Lung (tissue), 12 donors: ENCODE results near the gene CLN6. TPM values are rescaled to one million over a fixed set of nuclear protein-coding genes. Genes with fewer than 3 reads are reported as not detected.
"Not testable (repeated sequence)": the region's sequence is repeated elsewhere in the genome, so short reads cannot be mapped to it uniquely, and the experiment has no call there.

ENCODE experiments used
- ATAC-seq: fragments of 200-7000 bp; cut with Tn5 transposase; one replicate; pipeline ENCODE4 v1.9.1; 2020; ENCODE audit warnings: moderate number of reproducible peaks; ENCODE audit not compliant: insufficient read depth, low FRiP score
- DNase-seq, 3 donors: peaks; one replicate each; pipeline ENCODE4 v3.0.0-alpha.2; 2013 to 2017
- H3K27ac ChIP-seq, 2 donors: one replicate each; pipeline ENCODE4 v1.5.1; 2013; ENCODE audit warnings: mild to moderate bottlenecking in 2 of 2, moderate library complexity in 2 of 2, control low read depth in 1 of 2, inconsistent platforms in 1 of 2, low read depth in 1 of 2, low read length in 1 of 2
- H3K27me3 ChIP-seq, 3 donors: one replicate each; pipeline ENCODE4 v1.5.1; 2013; ENCODE audit warnings: low read length in 2 of 3; ENCODE audit not compliant: control insufficient read depth in 3 of 3, insufficient read depth in 3 of 3
- H3K36me3 ChIP-seq, 4 donors: one replicate each; pipeline ENCODE4 v1.5.1; 2013; ENCODE audit warnings: low read length in 4 of 4, mild to moderate bottlenecking in 1 of 4, moderate library complexity in 1 of 4; ENCODE audit not compliant: control insufficient read depth in 4 of 4, insufficient read depth in 4 of 4
- H3K4me1 ChIP-seq, 5 donors: one replicate each; pipeline ENCODE4 v1.5.1; 2013; ENCODE audit warnings: low read length in 5 of 5, mild to moderate bottlenecking in 2 of 5, moderate library complexity in 1 of 5; ENCODE audit not compliant: control insufficient read depth in 5 of 5, insufficient read depth in 5 of 5
- H3K4me3 ChIP-seq: one replicate; pipeline ENCODE4 v1.5.1; 2013; ENCODE audit warnings: mild to moderate bottlenecking, control low read depth, moderate library complexity
- H3K9ac ChIP-seq, 2 donors: one replicate each; pipeline ENCODE4 v1.5.1; 2013; ENCODE audit warnings: low read length in 2 of 2, control low read depth in 1 of 2; ENCODE audit not compliant: insufficient read depth in 1 of 2
- H3K9me3 ChIP-seq, 4 donors: one replicate each; pipeline ENCODE4 v1.5.1; 2013; ENCODE audit warnings: low read length in 3 of 4, mild to moderate bottlenecking in 1 of 4, moderate library complexity in 1 of 4; ENCODE audit not compliant: control insufficient read depth in 4 of 4, insufficient read depth in 3 of 4
- WGBS, 2 donors: extraction: QIAGEN DNeasy Blood & Tissue Kit; methylation state at CpG; one replicate each; pipeline ENCODE4 v1.1.7; 2013; 5-methylcytosine and 5-hydroxymethylcytosine counted together
- polyA plus RNA-seq, 2 donors: library from polyadenylated mRNA; stranded (reverse); fragments of 200-250 nt; gene quantifications; one replicate each; pipeline ENCODE4 v1.2.1, GENCODE V29; 2013
- total RNA-seq, 2 donors: library from RNA; depleted of rRNA in 1 of 2; stranded (reverse); fragments of >200 nt in 1 of 2; gene quantifications; one replicate each; pipeline ENCODE4 v1.2.1, GENCODE V29; 2014 to 2021
- TF ChIP-seq, protein P1 (sequence below): IDR thresholded peaks from 2 replicates; pipeline ENCODE4 v1.5.1; 2012; ENCODE audit warnings: mild to moderate bottlenecking; ENCODE audit errors: control extremely low read depth, extremely low read depth
- donor health status: control.
- donor health status: control.
- donor health status: Bipolar disorder and iron deficiency.
- donor health status: healthy.
- donor health status: DM: yes; HTN: yes; CAD: no.

CLN6 gene
- total and polyA plus RNA-seq, 4 donors = 13.9 to 48.9 (median 42.2) TPM

DNA sequence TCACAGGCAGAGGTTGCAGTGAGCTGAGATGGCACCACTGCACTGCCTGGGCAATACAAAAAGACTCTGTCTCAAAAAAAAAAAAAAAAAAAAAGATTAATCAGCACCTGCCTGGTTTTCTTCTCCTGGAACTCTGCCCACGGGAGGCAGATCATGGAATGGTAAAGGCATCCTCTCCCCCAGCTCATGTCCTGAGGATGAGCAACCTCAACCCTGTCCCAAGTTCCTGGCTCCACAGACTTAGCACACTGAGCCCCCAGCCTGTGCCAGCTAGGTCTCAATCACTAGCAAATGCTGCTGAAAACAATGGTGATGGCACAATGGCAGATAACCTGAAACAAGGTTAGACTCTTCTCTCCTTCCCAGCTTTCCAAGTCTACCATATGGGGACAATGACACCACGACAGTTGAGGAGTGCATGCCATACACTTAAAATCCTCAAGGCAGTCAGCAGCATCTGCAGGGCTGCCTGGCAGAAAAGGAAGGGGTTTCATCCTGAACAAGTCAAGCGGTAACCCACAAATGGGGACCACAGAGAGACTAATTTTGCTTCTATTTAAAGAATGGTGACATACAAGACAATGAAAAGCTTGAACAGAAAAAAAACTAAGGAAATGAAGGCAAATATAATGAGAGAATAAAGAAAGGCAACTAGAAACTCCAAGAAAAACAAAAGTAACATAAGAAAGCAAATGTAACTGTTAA, 4.8 kb downstream of the CLN6 start:
- peaks cover 3 to 13% (median 6%) of the 10 kb centered on the region in 5 donors for H3K4me1 ChIP-seq
- 39 to 72% methylated on average over 3 of the region's 3 CpGs for WGBS, 2 donors
- H3K9me3 ChIP-seq = no peaks in the 10 kb centered on the region
- TF ChIP-seq, protein P1, sequence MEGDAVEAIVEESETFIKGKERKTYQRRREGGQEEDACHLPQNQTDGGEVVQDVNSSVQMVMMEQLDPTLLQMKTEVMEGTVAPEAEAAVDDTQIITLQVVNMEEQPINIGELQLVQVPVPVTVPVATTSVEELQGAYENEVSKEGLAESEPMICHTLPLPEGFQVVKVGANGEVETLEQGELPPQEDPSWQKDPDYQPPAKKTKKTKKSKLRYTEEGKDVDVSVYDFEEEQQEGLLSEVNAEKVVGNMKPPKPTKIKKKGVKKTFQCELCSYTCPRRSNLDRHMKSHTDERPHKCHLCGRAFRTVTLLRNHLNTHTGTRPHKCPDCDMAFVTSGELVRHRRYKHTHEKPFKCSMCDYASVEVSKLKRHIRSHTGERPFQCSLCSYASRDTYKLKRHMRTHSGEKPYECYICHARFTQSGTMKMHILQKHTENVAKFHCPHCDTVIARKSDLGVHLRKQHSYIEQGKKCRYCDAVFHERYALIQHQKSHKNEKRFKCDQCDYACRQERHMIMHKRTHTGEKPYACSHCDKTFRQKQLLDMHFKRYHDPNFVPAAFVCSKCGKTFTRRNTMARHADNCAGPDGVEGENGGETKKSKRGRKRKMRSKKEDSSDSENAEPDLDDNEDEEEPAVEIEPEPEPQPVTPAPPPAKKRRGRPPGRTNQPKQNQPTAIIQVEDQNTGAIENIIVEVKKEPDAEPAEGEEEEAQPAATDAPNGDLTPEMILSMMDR = no peak
- H3K36me3 ChIP-seq = no peaks in the 10 kb centered on the region
- H3K9ac ChIP-seq = no peak overlapping the region
- DNase-seq (no peak), ATAC-seq (no peak)
- H3K4me3 ChIP-seq = no peak overlapping the region
- H3K27ac ChIP-seq = no peak overlapping the region
- H3K27me3 ChIP-seq = no peaks in the 10 kb centered on the region

- Histone ChIP-seq H3K27ac (no peak overlapping the region), H3K36me3 (no peaks in the 10 kb centered on the region), H3K4me3 (no peak overlapping the region), H3K9me3 (no peaks in the 10 kb centered on the region), H3K27me3 (no peaks in the 10 kb centered on the region), H3K9ac (no peak overlapping the region), H3K4me1 (peaks cover 3 to 13% (median 6%) of the 10 kb centered on the region in 5 donors)
- TF ChIP-seq, protein P1 = no peak
- ATAC-seq (no peak), DNase-seq (no peak)
- 72 to 83% methylated on average over 3 of the region's 3 CpGs for WGBS, 2 donors
Observed at GRCh38 chr15:68224108-68224507, 5.4 kb downstream of the CLN6 start.

- DNase-seq = no peak
- Histone ChIP-seq H3K27ac (no peak overlapping the region), H3K4me3 (no peak overlapping the region), H3K4me1 (peaks cover 0 to 7% (median under 1%) of the 10 kb centered on the region in 5 donors), H3K9me3 (no peaks in the 10 kb centered on the region), H3K27me3 (no peaks in the 10 kb centered on the region), H3K9ac (no peak overlapping the region), H3K36me3 (no peaks in the 10 kb centered on the region)
- WGBS, 2 donors = 96 to 99% methylated on average over 6 of the region's 6 CpGs
- ATAC-seq = no peak
- TF ChIP-seq, protein P1 = no peak
Observed at GRCh38 chr15:68223171-68223570, 6.4 kb downstream of the CLN6 start.

DNA sequence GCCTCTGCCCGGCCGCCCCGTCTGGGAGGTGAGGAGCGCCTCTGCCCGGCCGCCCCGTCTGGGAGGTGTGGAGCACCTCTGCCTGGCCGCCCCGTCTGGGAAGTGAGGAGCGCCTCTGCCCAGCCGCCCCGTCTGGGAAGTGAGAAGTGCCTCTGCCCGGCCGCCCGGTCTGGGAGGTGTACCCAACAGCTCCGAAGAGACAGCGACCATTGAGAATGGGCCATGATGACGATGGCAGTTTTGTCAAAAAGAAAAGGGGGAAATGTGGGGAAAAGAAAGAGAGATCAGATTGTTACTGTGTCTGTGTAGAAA, 7.1 kb downstream of the CLN6 start:
- not testable (repeated sequence) for H3K27me3 ChIP-seq, DNase-seq, ATAC-seq, H3K9ac ChIP-seq, H3K9me3 ChIP-seq, H3K36me3 ChIP-seq, H3K4me1 ChIP-seq, H3K27ac ChIP-seq, H3K4me3 ChIP-seq
- 95 to 96% methylated on average over 15 to 18 of the region's 18 CpGs for WGBS, 2 donors

DNA sequence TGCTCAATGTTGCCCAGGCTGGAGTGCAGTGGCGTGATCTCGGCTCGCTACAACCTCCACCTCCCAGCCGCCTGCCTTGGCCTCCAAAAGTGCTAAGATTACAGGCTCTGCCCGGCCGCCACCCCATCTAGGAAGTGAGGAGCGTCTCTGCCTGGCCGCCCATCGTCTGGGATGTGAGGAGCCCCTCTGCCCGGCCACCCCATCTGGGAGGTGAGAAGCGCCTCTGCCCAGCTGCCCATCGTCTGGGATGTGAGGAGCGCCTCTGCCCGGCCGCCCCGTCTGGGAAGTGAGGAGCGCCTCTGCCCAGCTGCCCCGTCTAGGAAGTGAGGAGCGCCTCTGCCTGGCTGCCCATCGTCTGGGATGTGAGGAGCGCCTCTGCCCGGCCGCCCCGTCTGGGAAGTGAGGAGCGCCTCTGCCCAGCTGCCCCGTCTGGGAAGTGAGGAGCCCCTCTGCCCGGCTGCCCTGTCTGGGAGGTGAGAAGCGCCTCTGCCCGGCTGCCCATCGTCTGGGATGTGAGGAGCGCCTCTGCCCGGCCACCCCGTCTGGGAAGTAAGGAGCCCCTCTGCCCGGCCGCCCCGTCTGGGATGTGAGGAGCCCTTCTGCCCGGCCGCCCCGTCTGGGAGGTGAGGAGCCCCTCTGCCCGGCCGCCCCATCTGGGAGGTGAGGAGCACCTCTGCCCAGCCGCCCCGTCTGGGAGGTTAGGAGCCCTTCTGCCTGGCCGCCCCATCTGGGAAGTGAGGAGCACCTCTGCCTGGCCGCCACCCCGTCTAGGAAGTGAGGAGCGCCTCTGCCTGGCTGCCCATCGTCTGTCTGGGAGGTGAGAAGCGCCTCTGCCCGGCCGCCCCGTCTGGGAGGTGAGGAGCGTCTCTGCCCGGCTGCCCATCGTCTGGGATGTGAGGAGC, 7.7 kb downstream of the CLN6 start:
- H3K27me3 ChIP-seq, H3K36me3 ChIP-seq, H3K4me3 ChIP-seq, H3K27ac ChIP-seq, DNase-seq, H3K9me3 ChIP-seq, H3K9ac ChIP-seq, ATAC-seq, H3K4me1 ChIP-seq: not testable (repeated sequence)
- WGBS, 2 donors = 91 to 93% methylated on average over 52 to 55 of the region's 55 CpGs
